GM19324 (cell line): ENCODE data around the gene DIDO1.
A peak's percentile ranks its signal among the peaks of the same experiment; 100 is the strongest.

Experiments used
- ATAC-seq: cut with Tn5 transposase; IDR thresholded peaks from one replicate; pipeline ENCODE4 v1.9.1; 2021; ENCODE audit warnings: mild to moderate bottlenecking, moderate library complexity; ENCODE audit not compliant: unreplicated experiment, low FRiP score

The DIDO1 gene

DNA sequence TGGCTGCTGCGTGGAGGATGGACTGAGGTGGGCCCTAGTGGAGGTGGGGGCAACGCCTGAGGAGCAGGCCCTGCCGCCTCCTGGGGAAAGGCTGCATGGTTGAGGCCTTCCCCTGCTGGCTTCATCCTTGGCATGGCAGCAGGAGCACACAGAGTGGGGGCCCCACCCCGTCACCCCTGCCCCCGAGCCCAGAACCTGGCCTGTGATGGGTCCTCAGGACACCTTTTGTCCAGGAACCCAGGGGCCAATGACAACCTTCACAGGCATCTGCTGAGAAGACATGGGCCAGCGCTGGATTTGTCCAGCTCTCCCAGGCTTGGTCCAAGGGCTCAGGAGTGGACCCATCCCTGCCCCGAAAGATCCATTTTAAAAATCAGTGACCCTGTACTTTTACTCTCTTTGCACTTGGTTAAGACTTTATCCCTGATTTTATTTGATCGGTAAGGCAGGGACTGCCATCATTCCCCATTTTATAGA is 25.6 kb upstream of the DIDO1 start:
- ATAC-seq = no peak

DNA sequence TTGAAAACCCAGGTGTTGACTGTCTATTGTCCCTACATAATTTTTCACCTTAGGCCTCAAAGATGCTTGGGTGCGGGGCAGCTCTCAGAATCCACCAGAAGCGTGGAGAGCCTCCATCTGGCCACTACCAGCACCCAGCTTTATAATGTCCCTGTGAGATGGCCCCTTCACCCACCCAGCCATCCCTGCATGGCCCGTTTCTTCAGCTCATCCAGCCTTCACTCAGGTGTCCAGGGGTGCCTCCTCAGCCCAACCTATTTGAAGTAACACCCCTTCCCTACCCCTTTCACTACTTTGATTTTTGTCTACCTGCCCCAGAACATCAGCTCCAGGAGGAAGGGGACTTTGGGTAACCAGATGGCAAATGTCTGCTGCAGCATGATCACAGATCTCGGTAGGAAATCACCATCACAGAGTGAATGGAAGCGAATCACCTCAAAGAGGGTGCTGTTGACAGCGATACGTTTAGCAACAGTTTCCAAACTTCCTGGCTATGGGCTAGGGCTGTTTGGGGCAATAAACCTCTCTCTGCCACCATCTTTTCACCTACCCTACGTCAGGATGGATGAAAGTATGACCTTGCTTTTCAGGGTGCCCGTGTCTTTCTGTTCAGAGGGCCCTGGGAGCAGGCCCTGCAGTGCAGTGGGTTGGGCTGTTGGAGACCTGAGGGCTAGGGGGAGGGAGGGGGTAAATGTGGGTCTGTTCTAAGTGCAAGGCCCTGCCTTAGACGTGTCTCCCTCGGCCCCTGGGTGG is 25.0 kb upstream of the DIDO1 start:
- no peak for ATAC-seq

DNA sequence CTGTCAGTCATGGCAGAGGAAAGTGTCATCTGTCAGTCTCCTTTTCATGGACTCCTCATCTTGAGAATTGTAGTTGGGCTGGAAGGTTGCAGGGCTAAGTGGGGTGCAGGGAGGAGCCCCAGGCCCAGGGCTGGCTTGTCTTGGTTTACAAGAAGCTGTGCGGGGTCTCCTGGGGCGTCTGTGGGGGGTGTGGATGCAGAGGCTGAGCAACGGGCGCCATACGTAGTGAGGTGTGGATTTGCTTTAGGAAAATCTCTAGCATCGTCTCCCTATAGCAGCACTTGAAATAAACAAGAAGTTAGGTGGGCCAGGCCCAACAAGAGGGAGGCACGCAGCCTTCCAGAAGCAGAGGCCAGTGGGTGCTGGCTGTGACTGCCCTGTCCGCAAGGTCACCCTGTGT is 24.4 kb upstream of the DIDO1 start:
- ATAC-seq = no peak

DNA sequence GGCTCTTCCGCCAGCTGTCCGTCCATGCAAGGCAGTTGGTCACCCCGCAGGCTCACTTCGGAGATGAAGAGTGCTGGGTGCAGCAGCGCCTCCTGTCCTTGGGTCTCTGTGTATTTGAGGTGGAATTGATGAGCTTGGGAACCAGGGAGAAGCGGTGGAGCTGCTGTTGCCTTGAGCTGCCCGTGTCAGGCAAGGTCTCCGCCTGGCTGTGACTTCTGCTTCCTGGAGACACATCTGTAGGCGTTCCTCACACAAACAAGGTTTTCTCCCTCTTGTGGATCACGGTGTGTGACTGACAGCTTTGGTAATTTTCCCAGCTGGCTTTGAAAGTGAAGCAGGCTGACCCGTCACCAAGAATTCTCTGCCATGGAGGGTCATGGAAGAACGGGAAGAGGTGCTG is 23.7 kb upstream of the DIDO1 start:
- ATAC-seq = no peak

DNA sequence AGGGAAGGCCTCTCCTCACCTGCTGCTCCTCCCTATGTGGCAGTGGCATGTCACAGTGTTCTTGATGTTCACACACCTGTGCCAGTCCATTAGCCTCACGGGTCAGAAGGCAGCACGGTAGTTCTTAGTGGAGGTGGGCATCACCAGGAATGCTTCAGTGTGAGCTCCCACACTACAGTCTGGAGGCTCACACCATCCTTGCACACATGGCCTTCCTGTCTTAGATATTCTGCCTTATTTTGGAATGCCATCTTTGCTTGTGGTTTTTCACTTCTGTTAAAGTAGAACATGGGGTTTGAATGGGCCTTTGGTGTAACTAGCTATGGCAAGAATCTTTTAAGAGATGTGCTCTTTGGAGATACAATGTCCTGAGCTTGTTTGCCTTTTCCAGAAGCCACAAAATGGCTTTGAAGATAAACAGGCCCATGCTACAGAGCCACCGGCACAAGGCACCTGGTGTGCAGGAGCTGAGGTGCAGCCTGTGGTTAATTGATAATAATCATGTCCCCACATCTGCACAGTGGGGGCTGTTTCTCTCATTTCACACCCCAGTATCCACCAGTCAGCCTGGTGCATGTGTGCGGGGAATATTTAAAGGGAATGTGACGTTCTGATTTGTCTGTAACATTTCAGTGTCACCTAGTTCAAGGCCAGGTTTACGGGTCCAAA is 23.0 kb upstream of the DIDO1 start:
- no peak for ATAC-seq

DNA sequence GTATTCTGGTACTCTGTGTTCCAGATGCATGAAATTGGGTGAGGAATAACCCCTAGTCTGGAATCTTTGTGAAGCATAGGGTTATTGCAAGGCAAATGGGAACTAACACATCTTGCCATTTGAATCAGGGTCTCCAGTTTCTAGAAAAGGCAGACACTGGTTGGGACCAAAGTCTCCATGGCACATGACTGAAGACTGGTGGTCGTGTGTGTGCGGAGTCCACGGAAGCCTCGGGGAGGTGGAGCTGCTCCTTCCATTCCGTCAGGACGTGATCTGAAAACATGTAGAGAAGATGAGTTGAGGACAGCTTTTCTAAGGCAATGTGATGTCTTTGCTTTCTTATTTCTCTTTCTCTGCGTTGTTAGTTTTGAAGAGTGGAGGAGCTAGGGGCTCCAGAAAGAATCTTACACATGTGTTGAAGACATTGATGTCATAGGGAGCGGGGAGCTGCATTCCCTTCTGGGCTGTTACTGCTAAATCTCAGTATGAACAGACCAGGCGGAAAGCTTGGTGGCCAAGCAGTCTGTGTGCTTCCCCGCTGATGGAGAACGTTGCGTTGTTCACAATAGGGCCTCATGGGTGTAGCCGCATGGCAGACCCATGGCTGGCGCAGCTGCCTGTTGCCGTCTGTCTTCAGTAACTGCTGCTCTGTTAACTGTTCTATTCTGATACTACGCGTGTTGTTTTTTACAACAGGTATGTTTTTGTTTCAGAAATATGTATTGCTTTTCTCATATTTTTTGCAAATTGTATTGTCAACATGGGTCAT is 21.4 kb upstream of the DIDO1 start:
- no peak for ATAC-seq

DNA sequence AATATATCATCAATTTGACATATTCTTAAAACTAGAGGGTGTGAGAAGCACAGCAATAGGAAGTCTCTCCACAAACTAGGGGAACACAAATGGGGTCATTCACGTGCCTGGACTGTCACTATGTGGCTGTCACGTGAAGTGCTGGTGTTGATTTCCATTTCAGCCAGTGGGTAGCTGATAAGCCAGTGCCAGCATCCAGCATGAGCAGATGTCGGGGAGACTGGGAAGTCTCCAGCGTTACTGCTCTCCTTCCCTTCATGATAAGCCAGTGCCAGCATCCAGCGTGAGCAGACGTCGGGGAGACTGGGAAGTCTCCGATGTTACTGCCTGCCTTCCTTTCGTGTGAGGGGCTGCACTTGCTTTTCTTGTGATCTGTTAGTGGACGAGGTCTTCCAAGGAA is 20.6 kb upstream of the DIDO1 start:
- ATAC-seq = no peak

DNA sequence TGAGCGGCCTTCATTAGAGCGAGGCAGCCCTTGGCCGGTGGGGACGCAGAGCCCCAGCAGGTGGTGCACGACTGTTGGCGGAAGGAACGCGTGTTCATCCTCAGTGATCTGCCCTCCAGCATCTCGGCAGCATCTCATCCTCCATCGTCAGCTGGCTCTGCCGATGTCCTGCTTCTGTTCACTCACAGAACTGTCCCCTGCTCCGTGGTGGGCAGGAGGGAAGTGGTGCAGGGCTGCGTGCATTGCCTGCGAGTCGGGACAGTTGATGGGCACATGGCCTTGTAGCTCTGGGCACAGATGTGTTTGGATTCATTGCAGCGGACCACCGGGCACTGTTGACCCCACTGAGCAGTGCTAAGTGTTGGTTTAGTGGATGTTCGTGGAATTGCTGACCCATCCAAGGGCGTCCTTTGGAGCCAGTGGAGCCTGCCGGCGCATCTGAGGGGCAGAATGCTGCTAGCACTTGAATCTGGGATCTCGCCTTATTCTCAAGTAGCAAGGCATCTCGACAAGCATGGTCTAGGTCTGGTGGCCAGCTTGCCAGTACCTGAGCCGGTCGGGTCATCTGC is 19.6 kb upstream of the DIDO1 start:
- ATAC-seq = no peak

DNA sequence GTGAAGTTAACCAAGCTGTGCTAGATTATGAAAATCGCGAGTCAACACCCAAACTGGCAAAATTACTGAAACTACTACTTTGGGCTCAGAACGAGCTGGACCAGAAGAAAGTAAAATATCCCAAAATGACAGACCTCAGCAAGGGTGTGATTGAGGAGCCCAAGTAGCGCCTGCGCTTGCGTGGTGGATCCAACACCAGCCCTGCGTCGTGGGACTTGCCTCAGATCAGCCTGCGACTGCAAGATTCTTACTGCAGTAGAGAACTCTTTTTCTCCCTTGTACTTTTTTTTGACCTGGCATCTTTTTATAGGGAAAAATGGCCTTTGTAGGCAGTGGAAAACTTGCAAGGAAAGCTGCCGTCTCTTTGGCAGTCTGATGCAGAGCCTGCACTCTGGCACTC is 18.4 kb upstream of the DIDO1 start:
- no peak for ATAC-seq

DNA sequence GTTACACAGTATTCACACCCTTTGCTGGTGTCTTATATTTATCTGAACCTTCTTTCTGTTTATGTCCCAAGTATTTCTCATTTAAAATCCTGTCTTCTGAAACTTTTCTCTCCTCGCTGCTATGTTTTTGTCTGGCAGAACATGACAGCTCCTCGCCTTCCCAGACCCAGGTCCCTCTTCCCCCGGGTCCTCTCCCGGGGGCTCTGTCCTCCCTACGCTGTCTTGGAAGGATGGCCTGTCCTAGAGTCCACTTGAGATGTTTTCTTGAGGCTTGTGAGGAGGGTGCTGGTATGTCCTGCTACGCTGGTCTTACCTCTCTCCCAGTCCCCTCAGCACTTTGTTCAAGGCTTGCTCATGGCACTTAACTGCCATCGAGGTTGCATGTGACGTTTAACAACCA is 17.9 kb upstream of the DIDO1 start:
- no peak for ATAC-seq

DNA sequence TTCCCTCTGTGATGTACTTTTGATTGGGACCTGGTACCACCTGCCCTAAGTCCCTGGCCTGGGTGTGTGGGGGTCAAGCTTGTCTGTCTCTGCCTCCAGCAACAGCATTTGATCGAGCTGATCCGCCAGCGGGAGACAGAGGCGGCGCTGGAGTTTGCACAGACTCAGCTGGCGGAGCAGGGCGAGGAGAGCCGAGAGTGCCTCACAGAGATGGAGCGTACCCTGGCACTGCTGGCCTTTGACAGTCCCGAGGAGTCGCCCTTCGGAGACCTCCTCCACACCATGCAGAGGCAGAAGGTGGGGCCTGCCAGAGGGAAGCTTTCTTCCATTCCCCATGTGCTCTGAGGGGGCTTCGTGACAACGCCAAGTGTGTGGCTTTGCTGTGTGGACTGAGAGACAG is 17.1 kb upstream of the DIDO1 start:
- no peak for ATAC-seq

DNA sequence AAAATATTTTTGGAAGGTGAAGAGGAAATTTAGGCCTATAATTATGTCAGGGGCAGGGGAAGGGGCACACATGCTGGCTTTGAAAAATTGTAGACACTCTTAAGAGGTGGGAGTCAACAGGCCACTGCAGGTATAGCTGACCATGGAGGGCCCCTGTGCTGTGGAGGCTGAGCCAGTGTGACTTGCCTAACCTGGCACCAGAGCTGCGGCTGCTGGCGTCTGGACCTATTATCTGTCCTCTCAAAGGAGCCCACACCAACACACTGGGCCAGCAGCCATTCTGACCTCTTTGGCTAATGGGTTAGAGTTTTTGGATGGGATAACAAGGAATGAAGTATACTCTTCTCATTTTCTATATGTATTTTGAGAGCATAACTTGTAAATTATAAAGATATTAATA is 16.2 kb upstream of the DIDO1 start:
- no peak for ATAC-seq

DNA sequence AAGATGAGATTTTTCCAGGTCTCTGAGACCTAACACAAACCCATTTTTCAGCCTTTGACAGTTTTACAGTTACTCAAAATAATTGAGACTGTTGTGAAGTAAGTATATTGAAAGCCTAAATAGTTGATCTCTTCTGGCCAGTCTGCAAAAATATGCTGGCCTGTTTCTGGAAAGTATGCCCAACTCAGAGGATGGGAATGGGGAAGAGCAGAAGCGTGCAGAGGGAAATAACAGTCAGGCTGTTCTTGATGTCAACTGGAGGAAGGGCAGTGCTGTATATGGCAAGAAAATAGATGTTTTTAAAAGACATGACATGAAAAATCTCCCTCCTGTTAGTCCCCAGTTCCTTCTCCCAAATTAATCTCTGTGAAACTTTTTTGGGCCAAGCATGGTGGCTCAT is 15.5 kb upstream of the DIDO1 start:
- ATAC-seq = no peak

DNA sequence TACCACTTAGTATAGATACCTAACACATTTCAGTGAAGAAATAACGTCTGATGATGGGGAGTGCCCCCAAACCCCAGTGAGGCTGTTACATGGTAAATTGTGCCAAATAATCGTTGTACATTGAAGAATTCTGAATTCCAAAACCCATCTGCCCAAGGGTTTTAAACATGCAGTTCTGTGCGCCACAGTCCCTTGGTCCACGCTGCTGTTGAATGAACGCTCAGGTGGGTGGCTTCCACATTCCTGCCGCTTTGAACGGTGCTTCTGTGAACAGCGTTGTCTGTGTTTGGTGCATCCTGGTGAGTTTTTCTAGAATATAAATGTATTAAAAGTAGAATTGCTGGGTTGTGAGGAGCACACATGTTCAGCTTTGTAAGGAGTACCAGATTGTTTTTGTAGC is 14.6 kb upstream of the DIDO1 start:
- no peak for ATAC-seq

DNA sequence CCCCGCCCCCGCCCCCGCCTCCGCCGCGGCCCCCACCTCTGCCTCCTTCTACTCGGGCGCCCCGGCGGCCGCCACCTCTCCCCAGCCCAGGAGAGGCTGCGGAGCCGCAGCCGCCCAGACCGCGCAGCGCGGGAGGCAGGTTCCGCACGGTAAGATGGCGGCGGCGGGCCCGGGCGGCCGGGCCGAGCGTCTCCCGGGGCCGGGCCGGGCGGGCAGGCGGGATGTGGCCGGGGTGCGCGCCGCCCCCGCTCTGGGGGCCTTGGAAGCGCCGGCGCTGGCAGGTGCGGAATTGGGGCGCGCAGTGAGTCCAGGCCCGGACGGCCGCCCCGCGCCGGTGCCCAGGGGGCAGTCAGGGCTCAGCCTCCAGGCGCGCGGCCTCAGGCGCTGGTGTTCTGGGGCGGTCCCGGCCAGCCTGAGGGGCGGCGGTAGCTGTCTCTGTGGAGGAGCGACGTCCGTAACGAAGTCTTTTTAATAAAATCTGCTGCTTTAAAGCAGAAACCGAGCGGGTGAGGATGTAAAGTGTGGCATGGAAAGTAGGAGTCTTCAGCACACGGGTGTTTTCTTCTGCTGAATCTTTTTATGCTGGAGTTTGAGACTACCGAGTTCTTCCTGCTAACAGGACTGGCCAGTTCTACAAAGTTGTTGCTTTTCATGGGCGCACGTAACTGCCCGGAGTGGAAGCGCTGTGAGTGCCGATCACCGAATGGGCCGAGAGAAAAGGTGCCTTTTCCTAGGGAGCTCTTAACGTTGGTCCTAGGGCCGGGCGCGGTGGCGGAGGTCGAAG is 12.0 kb upstream of the DIDO1 start, which contains the start of gene GID8:
Gene GID8 (plus strand): TSS at position 43 of the 784 bp plus-strand sequence. CDS start 3,356 bp downstream, outside the sequence.
- peak; percentile 45 for ATAC-seq

DNA sequence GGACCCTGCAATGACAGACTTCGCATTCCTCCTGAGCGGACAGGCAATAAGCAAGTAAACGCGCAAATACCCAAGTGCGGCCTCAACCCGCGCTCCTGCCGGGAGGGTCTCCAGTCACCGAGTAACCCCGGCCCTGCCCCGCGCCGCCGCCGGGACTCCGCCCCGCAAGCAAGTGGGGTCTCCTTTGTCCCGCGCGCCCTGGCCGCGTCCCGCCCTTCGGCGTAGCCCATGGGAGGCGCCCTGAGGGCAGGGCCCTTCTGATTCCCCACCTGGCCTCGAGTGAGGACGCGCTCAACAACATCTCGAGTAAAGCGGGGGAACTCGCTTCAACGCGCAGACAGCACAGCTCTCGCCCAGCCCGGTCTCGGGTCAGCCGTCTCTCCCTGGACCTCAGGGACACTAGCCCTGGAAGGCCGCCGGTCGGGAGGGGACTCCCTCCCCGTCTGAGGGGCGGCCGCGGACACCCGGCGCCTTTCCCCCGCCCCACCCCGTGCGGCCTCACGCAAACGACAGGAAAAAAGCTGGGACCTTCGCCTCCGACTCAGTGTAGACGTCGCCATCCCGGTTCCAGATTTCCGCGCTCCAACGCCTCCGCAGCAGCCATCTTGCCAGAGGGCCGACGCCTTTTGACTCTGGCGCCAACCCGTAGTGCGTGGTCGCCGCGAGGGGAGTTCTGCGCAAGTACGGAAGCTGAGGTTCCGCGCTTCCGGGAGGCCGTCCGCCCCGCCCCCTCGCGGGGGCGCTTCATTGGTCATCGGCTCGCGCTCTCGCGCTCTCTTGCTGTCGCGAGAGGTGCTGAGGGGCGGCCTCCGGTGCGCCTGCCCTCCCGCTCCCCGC is 11.2 kb upstream of the DIDO1 start:
- ATAC-seq = peak; percentile 93

DNA sequence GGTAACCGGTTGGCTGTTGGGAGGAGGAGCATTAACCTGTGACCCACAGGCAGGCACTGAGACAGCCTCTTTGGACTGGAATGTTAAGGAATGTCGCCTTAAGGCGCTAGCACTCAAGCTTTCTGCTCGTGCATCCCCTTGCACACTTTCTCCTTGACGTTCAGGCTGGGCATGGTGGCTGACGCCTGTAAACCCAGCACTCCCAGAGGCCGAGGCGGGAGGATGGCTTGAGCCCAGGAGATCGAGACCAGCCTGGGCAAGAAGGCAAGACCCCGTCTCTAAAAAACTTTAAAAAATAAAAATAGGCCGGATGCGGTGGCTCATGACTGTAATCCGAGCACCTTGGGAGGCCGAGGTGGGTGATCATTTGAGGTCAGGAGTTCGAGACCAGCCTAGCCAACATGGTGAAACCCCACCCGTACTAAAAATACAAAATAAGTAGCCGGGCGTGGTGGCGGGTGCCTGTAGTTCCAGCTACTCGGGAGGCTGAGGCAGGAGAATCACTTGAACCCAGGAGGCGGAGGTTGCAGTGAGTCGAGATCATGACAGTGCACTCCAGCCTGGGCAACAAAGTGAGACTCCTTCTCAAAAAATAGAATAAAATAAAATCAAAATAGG is 9.8 kb upstream of the DIDO1 start:
- ATAC-seq = no peak

DNA sequence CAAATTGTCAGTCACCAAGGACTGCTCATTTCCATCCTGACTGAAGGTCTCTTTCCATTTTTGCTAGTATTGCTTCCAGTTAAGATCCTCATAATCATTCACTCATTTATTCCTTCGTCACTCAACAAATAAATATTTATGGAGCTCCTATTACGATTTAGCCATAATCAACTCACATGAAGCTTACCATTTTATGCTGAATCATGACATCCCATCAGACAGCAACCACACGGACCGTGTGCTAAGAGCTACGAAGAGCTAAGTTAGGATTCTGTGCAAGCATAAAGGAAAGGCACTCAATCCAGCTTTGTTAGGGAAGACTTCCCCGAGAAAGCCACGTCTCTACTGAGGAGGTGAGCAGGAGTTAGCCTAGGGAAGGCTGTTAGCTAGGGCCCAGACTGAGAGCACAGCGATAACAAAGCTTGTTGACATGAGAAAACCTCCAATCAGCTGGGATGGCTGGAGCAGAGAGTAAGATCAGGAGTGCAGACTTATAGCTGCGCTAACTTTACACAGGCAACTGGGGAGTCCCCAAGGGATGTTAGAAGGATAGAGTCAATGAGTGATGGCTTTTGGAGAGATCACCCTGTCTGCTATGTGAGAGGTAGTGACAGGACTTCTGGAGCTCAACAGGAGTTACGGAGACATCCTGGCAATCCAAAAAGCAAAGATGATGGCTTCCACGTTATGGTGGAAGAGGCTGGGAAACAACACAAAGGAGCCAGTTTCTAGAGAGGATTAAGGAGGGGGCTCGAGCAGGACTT is 9.1 kb upstream of the DIDO1 start:
- ATAC-seq = no peak
